AG08396 (cell line): ENCODE results near the gene MEGF6.

Experiments used
- DNase-seq: peaks from one replicate; pipeline ENCODE4 v3.0.0; 2012; ENCODE audit warnings: low spot score, mixed read lengths

MEGF6 gene

DNA sequence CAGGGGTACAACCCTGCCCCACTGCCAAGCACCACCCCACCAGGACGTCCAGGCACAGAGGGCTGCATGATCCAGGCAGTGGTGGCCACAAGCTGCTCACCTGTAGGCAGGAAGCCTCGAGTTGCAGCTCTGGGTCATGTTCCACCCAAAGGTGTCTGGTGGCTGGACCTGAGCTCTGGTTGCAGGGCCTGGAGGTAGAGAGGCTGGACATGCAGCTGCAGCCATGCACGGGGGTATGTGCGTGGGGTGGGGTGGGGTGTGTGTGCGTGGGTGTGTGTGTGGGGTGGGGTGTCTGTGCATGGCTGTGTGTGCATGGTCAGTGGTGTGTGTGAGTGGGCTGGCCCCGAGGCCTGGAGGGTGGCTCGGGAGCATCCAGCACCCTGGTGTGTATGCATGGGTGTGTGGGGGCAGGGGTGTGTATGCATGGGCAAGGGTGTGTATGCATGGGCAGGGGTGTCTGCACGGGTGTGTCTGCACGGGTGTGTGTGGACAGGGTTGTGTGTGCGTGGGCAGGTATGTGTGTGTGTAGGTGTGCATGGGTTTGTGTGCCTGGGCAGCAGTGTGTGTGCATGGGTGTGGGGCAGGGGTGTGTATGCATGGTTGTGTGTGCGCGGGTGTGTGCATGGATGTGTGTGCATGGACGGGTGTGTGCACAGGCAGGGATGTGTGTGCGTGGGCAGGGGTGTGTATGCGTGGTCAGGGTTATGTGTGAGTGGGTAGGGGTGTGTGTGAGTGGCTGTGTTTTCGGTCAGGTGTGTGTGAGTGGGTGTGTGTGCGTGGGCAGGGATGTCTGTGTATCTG lies 141.3 kb downstream of the MEGF6 start:
- no peak for DNase-seq

DNA sequence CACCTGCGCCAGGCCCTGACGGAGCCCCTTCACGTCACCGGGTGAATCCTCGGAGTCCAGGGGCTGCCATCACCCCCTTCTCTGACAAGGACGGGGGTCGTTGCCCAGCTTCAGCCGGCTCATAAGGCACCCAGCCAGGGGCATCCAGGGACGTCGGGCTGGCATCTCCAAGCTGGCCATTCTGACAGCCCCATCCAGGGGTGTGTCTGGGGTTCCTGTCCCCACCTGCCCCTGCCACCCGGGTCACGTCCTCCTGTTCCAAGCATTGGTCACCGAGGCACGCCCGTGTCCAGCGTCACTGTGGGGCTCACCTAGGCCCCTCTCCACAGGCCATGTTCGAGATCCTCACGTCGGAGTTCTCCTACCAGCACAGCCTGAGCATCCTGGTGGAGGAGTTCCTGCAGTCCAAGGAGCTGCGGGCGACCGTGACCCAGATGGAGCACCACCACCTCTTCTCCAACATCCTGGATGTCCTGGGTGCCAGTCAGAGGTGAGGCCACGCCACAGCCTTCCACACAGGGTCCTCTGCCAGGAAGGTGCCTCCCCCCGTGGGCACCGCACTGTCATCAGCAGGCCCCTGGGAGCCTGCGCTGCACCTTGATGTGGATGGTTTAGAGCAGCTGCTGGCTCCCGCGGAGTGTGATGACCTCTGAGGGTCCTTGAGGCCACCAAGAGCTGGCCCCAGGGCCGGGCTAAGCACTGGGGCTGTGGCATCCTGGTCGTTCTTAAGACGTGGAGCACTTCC lies 142.0 kb downstream of the MEGF6 start:
- no peak for DNase-seq

DNA sequence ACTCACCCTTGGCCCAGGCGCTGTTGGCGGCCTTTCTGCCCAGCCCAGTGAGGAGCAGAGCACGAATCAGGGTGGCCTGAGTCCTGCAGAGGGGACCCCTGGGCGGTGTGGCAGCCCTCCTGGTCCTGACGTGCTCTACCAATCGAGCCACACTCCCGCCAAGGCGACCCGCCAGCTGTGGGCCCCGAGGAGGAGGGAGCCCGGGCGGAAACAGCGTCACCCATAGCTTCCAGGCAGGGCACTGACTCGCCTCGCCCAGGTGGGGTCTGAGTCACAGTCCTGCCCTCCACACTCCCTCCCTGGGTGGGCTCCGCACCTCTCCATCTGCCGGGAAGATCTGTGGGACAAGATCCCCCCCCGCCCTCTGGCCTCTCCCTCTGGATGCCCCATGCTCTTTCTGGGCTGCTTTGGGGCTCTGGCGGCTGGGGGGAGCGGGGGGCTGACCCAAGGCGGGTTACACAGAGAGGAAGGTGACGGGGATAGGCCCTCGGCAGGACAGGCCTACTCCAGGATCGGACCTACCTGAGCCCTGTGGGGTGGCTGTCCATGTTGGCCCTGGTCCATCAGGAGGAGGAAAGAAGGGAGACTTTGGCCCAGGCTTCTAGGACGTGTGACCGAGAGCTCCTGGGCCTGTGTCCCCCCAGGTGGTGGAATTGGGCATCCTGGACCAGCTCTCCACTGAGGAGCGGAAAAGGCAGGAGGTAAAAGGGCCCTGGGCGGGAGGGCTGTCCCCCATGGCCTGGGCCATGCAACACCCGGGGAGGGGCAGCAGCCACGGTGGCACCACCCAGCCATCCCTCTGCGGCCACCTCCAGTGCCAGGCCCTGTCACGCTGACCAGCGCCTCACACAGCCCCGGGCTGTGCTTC lies 142.8 kb downstream of the MEGF6 start:
- DNase-seq = no peak

DNA sequence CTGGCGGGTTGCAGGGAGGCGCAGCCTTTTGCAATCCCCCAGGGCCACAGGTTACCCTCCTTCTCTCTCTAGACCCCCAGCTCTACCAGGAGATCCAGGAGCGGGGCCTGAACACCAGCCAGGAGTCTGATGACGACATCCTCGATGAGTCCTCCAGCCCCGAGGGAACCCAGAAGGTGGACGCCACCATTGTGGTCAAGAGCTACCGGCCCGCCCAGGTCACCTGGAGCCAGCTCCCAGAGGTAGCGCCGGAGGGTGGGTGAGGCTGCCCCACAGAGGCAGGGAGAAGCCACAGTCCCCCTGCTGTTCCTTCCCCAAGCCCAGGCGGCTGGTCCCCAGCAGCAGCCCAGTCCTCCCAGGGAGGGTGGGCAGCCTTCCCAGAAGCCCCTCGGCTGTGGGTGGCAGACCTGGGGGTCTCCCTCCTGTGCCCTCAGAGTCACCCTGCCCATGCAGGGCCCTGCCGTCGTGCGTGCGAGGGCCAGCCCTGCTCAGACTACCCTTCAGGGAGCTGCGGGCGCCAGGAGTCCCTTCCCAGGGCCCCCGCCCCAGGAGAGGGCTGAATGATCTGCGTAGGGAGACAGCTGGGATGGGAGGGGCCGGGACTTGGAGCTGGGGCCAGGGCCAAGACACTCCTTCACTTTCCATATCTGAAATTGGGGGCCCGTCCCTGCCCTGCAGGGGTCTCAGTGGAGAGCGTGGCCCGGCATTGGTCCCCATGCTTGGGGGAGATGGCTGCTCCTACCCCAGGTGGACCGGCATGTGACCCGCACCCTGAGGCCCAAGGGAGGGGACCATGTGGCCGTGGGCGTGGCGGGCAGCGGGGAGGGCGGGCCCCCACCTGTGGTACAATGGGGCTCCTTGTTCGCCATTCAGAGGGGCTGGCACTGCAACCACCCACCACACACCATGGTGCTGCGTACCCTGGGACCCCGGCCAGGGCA lies 143.9 kb downstream of the MEGF6 start:
- no peak for DNase-seq

DNA sequence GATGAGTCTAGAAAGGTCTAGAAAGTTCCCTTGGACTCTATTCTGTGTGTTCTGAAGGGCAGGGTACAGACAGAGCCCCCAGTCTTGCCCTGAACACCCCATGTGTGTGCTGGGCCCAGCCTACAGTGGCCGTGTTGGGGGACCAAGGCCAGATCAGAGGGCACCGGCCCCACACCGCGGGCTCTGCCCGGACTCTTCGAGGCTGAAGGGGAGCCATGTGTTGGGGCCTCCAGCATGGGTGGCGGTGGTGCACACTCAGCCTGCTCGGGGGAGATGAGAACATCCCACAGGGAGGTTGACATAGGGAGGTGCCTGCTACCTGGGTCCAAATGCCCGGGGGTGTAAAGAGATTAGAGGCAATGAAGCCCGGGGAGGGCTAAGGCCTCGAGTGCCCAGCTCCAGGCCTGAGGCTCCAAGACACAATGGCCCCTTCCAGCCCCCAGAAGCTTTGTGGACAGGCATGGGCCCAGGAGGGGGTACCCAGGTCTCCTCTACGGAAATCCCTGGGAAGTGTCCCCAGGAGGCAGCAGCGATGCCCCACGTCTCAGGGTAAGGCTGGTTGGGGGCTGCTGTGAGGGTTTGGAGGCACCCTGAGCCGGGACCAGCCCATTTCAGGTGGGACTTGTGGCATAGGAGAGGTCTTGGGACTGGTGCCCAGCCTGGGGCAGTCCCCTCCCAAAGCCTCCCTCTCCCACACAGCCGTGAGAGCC lies 144.8 kb downstream of the MEGF6 start:
- no peak for DNase-seq

DNA sequence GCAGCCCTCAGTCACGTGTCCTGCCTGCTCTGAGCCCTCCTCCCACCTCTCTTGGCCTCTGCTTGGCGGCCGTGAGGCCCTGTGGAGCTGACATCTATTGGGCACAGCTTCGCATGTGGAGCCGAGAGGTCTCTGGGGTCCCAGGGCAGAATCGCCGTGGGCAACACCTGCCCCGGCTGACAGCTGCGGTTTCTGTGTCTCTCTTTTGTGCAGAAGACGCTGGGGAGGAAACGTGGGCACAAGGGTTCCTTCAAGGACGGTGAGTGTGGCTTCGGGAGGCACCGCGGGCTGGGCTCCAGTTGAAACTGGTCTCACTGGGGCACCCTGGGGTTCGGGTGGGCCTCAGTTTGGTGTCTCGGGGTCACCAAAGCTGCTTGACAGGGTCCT lies 145.4 kb downstream of the MEGF6 start:
- no peak for DNase-seq

DNA sequence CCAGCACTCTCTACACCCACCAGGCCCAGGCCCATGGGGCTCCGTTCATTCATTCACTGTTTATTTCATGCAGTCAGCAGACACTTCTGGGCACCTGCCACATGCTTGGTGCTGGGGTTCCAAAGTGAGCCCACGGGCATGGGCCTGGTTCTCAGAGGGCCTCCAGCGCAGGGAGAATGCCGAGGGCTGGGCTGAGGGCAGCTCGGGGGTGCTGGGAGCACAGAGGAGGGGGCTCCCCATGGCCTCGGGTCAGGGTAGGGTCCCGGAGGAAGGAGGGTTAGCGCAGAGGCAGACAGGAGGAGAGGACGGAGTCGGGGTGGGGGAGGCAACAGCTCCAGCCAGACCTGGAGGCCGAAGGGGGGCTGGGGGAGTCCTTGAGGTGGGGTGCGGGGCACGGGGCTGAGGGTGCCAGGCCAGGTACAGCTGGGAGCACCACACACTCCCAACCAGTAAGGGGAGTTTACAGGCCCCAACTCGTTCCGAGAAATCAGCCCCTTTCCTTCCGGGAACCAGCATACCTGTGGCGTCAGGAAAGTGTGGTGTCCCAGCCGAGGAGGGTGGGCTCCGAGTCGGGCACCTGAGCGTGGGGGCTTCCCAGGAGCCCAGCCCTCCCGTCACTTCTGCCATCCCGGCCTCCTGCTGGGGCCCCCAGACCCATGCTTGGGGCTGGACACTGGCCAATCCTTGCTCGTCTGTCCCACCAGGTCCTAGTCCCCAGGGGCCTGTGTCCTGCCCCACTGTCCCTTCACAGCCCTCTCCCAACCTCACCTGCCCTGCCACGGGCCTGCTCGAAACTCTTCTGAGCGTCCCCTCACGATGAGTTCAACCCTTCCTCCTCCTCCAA lies 146.0 kb downstream of the MEGF6 start:
- no peak for DNase-seq

DNA sequence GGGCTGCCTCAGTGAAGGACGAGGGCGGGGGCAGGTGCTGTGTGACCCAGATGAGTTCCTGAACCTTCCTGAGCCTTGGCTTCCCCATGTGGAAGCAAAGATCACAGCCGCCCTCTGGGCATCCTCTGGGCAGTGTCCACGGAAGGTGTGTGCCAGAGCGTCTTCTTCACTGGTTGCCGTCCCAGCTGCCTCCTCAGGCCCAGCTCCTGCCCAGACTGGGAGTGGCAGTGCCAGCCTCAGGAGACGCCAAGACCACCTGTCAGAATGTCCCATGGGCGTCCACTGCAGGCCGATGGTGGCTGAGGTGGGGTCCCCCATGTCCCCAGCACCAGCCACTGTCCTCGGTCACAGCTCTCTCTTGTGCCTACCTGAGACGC lies 146.7 kb downstream of the MEGF6 start:
- DNase-seq = no peak

DNA sequence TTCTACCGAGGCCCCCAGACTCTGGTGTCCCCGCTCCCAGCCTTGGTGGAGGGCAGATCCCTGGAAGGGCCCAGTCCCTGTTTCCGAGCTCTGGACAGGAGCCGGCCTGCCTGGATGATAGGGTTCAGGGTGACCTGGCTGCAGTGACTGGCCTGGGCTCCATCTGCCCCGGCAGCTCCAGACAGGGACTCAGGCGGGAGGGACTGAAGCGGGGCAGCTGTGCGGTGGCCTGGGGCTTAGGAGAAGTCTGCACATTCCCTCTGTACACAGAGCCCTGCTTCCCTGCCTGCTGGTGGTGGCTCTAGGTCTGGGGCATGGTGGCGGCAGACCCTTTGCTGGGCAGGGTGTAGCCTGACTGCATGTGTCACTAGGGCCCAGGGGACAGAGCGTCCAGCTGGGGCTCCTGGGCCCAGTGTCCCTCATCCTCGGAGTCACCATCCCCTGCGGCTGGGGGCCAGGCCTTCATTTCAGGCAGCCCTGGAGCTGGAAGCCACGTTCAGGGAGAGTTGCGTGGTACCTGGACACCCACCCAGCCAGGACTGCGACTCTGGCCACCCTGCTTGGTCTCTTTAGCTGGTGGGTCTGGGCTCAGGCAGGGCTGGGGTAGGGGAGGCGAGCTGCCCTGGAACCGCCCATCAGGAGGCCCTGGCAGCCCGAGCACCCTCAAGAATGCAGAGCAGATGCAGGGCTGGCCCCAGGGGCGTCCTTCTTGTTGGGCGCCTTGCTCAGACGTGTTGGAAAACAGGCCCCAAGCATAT lies 147.2 kb downstream of the MEGF6 start:
- DNase-seq = no peak

DNA sequence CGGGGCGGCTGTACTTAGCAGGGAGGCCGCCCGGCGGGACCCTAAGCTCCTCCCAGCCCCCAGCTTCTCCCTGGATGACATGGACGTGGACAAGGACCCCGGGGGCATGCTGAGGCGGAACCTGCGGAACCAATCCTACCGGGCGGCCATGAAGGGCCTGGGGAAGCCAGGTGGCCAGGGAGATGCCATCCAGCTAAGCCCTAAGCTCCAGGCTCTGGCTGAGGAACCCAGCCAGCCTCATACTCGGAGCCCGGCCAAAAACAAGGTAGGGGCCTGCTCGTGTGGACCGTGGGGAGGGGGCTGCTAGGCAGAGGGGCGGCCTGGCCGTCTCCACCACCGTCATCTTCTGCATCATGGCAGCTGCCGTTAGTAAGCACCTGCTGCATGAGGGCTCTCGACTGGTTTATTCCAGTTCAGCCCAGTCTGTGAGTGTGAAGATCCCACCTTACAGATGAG lies 147.9 kb downstream of the MEGF6 start:
- DNase-seq = no peak

DNA sequence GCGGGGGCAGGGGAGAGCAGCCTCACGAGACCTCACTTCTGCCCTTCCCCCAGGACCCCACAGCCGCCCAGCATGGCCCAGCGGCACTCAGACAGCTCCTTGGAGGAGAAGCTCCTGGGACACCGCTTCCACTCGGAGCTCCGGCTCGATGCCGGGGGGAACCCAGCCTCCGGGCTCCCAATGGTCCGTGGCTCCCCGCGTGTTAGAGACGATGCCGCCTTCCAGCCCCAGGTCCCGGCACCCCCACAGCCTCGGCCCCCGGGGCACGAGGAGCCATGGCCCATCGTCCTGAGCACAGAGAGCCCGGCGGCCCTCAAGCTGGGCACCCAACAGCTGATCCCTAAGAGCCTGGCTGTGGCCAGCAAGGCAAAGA lies 148.3 kb downstream of the MEGF6 start:
- DNase-seq = no peak

DNA sequence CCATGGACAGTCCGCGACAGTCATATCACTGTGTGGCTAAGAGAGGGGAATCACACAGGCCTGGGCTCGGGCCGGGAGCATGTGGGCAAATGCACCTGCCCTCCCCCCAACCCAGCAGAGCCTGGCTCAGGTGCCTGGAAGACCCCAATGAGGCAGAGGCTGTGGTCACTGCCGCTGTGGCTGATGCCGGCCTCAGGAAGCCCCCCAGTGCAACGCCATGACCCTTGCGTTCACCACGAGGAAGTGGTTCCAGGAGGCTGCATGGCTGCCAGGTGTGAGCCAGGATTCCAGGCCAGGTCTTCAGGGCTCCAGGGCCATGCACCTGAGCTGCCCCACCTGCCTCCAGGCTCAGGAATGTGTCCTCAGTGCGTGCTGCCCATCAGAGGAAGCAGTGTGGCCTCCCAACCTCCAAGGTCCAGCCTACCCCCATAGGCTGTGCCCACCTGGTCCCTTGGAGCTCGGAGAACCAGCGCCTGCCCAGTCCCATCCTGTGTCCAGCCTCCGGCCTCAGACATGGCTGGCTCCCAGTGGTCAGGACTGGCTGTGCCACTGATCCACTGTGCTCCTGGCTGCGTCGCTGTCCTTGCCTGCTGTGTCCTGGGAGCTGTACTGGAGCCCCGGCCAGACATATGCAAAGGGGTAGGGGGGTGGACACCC lies 148.8 kb downstream of the MEGF6 start:
- no peak for DNase-seq

DNA sequence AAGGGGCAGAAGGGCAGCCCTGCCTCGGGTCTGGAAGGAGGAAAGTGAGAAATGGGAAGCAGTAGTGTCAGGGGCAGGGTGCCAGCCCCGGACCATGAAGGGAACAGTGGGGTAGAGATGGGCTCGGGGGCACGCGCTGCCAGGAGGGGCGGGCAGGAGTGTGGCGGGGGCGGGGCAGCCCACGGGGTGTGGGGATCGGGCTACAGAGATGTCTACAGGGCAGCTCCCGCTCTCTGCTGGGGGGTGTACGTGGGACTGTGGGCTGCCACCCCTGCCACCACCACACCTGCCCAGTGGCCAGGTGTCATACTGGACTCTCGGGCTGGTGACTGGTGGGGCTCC lies 149.4 kb downstream of the MEGF6 start:
- no peak for DNase-seq

DNA sequence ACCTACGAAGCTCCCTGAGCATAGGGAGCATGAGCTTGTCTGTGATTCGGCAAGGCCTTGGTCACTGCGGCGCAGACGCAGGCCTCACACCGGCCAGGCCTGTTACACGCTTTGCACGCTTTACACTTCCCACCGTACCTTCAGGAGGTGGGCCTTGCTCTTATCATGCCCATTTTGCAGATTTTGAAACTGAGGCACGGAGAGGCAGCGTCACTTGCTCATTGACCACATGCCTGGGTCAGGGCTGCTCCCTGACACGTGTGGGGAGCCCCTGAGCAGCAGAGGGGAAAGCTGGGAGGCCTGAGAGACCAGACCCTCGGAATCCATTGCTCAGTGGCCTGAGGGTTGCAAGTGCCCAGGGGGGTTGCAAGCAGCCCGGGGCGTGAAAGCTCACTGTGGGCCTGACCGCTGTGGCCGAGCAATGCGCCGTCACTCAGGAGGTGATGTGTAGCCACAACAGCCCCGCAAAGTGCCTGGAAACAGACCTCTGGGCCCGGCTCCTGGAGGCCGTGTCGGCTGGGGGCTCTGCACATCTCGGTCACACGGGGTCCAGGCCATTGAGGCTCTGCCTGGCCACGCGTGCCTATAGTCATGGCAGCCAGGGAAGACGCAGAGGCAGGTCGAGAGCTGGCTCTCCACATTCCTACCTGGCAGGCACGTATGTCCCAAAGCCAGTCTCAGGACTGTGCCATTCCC lies 149.9 kb downstream of the MEGF6 start:
- DNase-seq = no peak

DNA sequence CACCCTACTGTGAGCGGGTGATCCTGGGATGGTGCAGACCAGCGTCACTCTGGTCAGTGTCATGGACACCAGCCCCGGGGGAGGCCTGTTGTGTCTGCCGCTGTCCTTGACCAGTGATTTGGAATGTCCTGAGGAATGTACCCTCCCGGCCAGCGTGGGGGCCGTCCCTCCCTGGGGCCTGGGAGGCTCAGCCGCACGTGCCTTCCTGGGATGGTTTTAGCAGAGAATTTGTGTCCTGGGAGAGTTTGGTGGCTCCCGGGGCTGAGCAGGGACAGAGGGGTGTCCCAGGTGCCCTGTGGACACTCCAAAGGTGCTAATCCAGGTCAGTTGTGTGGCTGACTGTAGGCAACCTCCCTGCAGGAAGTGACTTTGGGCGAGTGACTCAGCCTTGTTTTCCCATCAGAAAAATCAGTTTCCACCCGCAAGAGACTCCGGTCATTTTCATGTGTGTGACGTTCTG lies 150.6 kb downstream of the MEGF6 start:
- DNase-seq = no peak

DNA sequence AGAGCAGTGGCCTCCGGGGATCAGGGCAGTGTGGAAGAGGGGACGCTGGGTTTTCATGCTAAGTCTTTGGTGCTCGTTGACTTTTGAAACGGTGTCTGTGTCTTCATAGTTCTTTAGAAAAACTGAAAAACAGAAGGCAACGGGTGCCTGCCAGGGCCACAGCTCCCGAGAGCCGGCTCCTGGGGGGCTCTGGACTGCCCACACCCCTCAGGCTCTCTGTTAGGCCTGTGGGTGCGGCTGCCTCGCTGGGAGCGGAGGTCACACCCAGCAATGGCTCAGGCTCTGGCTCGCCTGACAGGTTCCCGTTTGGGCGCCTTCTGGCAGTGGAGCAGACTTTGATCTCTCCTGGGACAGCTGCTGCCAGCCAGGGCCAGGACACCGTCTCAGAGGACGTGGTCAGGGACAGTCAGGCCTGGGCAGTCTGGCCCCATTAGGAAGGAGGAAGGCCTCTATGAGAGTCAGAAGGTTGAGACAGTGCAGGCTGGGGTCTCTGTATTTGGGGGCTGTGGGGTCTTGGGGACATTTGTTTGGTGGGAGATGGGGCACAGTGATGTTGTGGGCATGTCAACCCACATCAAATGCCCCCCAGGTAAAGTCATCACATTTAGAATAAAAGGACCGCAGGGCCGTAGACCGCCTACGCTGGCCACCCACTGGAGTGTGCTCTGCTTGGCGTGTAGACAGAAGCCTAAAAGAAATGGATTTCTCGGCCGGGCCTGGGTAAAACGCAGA lies 151.2 kb downstream of the MEGF6 start:
- no peak for DNase-seq
